BLaER1 treated with 17β-estradiol and CSF1 and Interleukin-3, amounts not matched to agents 10 nM and 100 nM (cell line): ENCODE results near the gene EIF3L.

ENCODE experiments used
- H3K27ac ChIP-seq, 11 experiments: shearing (Covaris generic); formaldehyde crosslinking; 2 replicates each; pipeline ENCODE4 v1.8.1; 2022
- H3K27me3 ChIP-seq, 11 experiments: shearing (Covaris generic); formaldehyde crosslinking; 2 replicates each; pipeline ENCODE4 v1.8.1; 2022
- H3K36me3 ChIP-seq, 11 experiments: shearing (Covaris generic); formaldehyde crosslinking; 2 replicates each; pipeline ENCODE4 v1.8.1; 2022
- H3K4me1 ChIP-seq, 10 experiments: shearing (Covaris generic); formaldehyde crosslinking; 2 replicates each; pipeline ENCODE4 v1.8.1; 2022
- H3K4me2 ChIP-seq, 11 experiments: shearing (Covaris generic); formaldehyde crosslinking; 2 replicates each; pipeline ENCODE4 v1.8.1; 2022
- H3K4me3 ChIP-seq, 10 experiments: shearing (Covaris generic); formaldehyde crosslinking; 2 replicates each; pipeline ENCODE4 v1.8.1; 2022
- H3K9ac ChIP-seq, 11 experiments: shearing (Covaris generic); formaldehyde crosslinking; 2 replicates each; pipeline ENCODE4 v1.8.1; 2022
- H3K9me3 ChIP-seq, 11 experiments: shearing (Covaris generic); formaldehyde crosslinking; replicated peaks in 1 of 11; 2 replicates each; pipeline ENCODE4 v1.8.1; 2022
- H4K20me1 ChIP-seq, 11 experiments: shearing (Covaris generic); formaldehyde crosslinking; 2 replicates each; pipeline ENCODE4 v1.8.1; 2022
- Cebpa-rat ChIP-seq, 11 experiments: shearing (Covaris generic); IDR thresholded peaks; 2 replicates each; pipeline ENCODE4 v1.8.1; 2022

The EIF3L gene

DNA sequence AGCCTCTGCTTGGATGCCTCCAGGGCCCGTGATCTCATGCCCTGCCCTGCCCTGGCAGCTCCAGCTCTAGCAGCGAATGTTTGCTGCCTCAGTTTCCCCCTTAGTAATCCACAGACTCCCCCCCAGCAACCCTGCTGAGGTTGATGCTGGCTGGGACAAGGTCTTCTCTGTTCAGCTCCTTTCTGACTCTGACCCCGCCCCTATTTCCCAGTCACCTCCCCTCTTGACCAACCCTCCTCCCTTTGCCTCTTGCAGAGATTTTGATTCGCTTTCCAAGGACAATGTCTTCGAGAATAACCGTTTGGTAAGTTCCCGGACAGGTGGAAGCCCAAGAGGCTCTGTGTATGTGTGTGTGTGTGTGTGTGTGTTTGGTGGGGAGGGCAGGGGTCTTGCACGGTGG lies 62.5 kb downstream of the EIF3L start:
- peak overlapping the region in 4 of 11 experiments; percentile 68 to 73 (median 68); a peak in 8 of 22 replicates for H3K27ac ChIP-seq

DNA sequence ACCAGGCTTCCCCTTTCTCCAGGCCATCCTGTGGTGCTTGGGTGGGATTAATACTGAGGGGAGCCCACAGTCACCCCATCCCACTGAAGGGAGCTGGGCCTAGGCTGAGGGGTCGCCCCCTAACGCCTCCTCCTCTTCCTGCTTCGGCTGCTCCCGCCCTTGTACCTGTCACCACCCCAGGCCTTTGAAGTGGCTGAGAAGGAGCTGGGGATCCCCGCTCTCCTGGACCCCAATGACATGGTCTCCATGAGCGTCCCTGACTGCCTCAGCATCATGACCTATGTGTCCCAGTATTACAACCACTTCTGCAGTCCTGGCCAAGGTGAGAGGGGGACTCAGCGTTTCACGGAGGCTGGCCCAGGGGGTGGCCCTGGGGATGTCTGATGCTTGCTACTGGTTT lies 63.0 kb downstream of the EIF3L start:
- no peaks in the 10 kb centered on the region for H3K27me3 ChIP-seq
- H4K20me1 ChIP-seq: peaks cover 17 to 70% (median 48%) of the 10 kb centered on the region in 11 experiments; a peak in 18 of 22 replicates
- no peaks in the 10 kb centered on the region for H3K9me3 ChIP-seq
- H3K9ac ChIP-seq: peak overlapping the region in 5 of 11 experiments; percentile 26 to 63 (median 53); a peak in 8 of 22 replicates
- peak overlapping the region; percentile 27 to 100 (median 84); a peak in 21 of 22 replicates for H3K4me2 ChIP-seq
- peaks cover 13 to 50% (median 25%) of the 10 kb centered on the region in 11 experiments; a peak in 20 of 22 replicates for H3K36me3 ChIP-seq
- H3K4me1 ChIP-seq: peaks cover 52 to 95% (median 79%) of the 10 kb centered on the region in 10 experiments
- TF ChIP-seq Cebpa-rat (IDR thresholded peaks at IDR 0.05): no peak
- H3K27ac ChIP-seq: peak overlapping the region in 6 of 11 experiments; percentile 2 to 73 (median 68); a peak in 12 of 22 replicates
- H3K4me3 ChIP-seq: no peak overlapping the region

More for the DNA sequence above, 62.5 kb downstream of the EIF3L start:
- no peaks in the 10 kb centered on the region for H3K9me3 ChIP-seq
- peaks cover 17 to 74% (median 51%) of the 10 kb centered on the region in 11 experiments; a peak in 18 of 22 replicates for H4K20me1 ChIP-seq
- H3K27me3 ChIP-seq: no peaks in the 10 kb centered on the region
- H3K36me3 ChIP-seq: peaks cover 13 to 46% (median 22%) of the 10 kb centered on the region in 11 experiments; a peak in 19 of 22 replicates
- H3K4me2 ChIP-seq: peak overlapping the region; percentile 22 to 100 (median 84); a peak in 21 of 22 replicates
- no peak for TF ChIP-seq Cebpa-rat (IDR thresholded peaks at IDR 0.05)
- peaks cover 56 to 95% (median 83%) of the 10 kb centered on the region in 10 experiments for H3K4me1 ChIP-seq
- peak overlapping the region in 4 of 11 experiments; percentile 45 to 63 (median 56); a peak in 6 of 22 replicates for H3K9ac ChIP-seq
- no peak overlapping the region for H3K4me3 ChIP-seq

DNA sequence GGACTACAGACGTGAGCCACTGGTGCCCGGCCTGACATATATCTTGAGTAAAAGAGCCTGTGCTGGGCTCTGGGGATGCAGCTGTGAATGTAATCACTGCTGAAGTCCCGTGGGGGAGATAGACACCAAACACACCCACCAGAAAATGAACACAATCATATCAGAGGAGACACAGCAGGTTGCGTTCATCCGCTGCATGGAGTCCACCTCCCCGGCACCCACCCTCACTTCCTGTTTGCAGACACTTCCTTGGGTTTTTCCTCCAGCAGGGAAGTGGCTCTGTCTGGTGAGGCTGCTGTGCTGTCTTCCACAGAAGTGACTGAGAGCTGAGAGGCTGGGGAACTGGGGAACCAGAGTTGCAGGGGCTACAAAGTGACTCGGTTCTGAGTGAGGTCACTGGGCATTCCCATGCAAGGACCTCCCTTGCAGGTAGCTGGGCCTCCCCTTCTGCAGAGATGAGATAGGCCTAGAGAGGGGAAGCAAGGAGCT lies 64.1 kb downstream of the EIF3L start:
- H3K4me3 ChIP-seq: no peak overlapping the region; a peak in 2 of 20 replicates
- H3K27me3 ChIP-seq: no peaks in the 10 kb centered on the region
- no peaks in the 10 kb centered on the region for H3K9me3 ChIP-seq
- H3K27ac ChIP-seq: peak overlapping the region in 8 of 11 experiments; percentile 9 to 73 (median 58); a peak in 14 of 22 replicates
- peaks cover 22 to 60% (median 36%) of the 10 kb centered on the region in 11 experiments; a peak in 20 of 22 replicates for H3K36me3 ChIP-seq
- peak overlapping the region in 8 of 11 experiments; percentile 26 to 63 (median 48); a peak in 11 of 22 replicates for H3K9ac ChIP-seq
- TF ChIP-seq Cebpa-rat (IDR thresholded peaks at IDR 0.05): peak in 1 of 11 experiments; percentile 71; a peak in 4 of 22 replicates
- peaks cover 17 to 69% (median 39%) of the 10 kb centered on the region in 11 experiments; a peak in 18 of 22 replicates for H4K20me1 ChIP-seq
- H3K4me2 ChIP-seq: peak overlapping the region; percentile 63 to 100 (median 84)
- H3K4me1 ChIP-seq: peaks cover 48 to 95% (median 79%) of the 10 kb centered on the region in 10 experiments

DNA sequence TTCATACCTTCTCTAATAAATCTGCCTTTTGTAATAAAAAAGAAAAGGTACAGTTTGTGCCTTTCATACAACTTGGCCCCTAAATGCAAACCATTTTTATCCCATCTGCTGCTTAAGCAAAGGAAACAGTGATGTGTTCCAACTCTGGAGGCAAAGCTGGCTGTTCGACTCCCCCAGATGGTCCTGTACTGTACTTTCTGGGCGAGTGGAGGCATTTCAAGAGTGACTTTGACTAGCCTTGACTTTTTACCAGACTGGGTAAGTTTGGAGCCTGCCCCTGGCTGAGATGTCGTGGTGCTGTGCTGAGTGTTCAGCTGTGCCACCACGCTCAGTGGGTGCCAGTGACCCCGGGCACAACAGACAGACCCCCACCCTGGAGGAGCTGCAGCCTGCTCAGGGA lies 67.1 kb downstream of the EIF3L start:
- peaks cover under 1 to 42% (median 17%) of the 10 kb centered on the region in 11 experiments; a peak in 17 of 22 replicates for H4K20me1 ChIP-seq
- H3K27me3 ChIP-seq: no peaks in the 10 kb centered on the region
- no peaks in the 10 kb centered on the region for H3K9me3 ChIP-seq
- no peak for TF ChIP-seq Cebpa-rat (IDR thresholded peaks at IDR 0.05)
- no peak overlapping the region for H3K4me2 ChIP-seq
- H3K27ac ChIP-seq: 0 out of 22 replicates have a peak overlapping the region, but pooled peaks of 1 of the 11 experiments have one; percentile 7
- H3K36me3 ChIP-seq: peaks cover 26 to 74% (median 49%) of the 10 kb centered on the region in 11 experiments; a peak in 21 of 22 replicates
- H3K4me3 ChIP-seq: no peak overlapping the region
- peaks cover 61 to 96% (median 83%) of the 10 kb centered on the region in 10 experiments for H3K4me1 ChIP-seq
- H3K9ac ChIP-seq: 0 out of 22 replicates have a peak overlapping the region, but pooled peaks of 2 of the 11 experiments have one; percentile 10 to 13

DNA sequence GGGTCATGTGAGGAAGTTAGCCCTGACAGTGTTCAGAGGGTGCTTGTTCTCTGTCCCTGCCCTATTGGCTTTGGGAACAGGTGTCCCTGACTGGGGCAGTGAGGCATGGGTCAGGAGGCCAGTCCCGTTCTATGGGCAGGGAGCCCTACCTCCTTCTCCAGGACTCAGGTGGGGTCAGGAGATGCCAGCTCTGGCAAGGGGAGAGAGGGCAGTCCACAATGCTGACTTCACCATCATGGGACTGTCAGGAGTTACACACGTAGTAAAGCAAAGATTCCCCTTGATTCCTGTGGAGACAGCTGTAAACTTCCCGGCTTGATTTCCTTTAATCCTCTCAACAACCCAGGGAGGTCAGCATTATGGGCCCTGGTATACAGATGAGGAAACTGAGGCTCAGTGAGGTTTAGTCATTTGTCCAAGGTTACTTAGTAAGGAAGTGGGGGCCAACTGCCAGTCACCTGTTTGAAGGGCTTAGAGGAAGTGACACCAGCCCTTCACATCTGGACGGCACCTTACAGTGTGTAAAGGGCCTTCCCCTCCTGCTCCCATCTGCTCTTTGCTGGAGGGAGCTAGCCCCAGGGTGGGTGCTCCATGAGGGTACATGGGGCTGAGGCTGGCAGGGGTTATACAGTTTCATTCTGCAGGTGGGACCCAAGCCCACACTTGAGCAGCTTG lies 68.8 kb downstream of the EIF3L start:
- no peaks in the 10 kb centered on the region for H3K9me3 ChIP-seq
- peaks cover 0 to 30% (median 7%) of the 10 kb centered on the region in 11 experiments; a peak in 8 of 22 replicates for H4K20me1 ChIP-seq
- peaks cover 44 to 92% (median 77%) of the 10 kb centered on the region in 10 experiments for H3K4me1 ChIP-seq
- 0 out of 20 replicates have a peak overlapping the region, but pooled peaks of 3 of the 10 experiments have one; percentile 11 to 30 (median 14) for H3K4me3 ChIP-seq
- H3K36me3 ChIP-seq: peaks cover 21 to 70% (median 49%) of the 10 kb centered on the region in 11 experiments; a peak in 21 of 22 replicates
- TF ChIP-seq Cebpa-rat (IDR thresholded peaks at IDR 0.05): no peak
- peak overlapping the region in 8 of 11 experiments; percentile 11 to 63 (median 46); a peak in 15 of 22 replicates for H3K9ac ChIP-seq
- peak overlapping the region in 10 of 11 experiments; percentile 30 to 70 (median 56); a peak in 18 of 22 replicates for H3K27ac ChIP-seq
- peak overlapping the region; percentile 69 to 94 (median 88) for H3K4me2 ChIP-seq
- H3K27me3 ChIP-seq: no peaks in the 10 kb centered on the region

DNA sequence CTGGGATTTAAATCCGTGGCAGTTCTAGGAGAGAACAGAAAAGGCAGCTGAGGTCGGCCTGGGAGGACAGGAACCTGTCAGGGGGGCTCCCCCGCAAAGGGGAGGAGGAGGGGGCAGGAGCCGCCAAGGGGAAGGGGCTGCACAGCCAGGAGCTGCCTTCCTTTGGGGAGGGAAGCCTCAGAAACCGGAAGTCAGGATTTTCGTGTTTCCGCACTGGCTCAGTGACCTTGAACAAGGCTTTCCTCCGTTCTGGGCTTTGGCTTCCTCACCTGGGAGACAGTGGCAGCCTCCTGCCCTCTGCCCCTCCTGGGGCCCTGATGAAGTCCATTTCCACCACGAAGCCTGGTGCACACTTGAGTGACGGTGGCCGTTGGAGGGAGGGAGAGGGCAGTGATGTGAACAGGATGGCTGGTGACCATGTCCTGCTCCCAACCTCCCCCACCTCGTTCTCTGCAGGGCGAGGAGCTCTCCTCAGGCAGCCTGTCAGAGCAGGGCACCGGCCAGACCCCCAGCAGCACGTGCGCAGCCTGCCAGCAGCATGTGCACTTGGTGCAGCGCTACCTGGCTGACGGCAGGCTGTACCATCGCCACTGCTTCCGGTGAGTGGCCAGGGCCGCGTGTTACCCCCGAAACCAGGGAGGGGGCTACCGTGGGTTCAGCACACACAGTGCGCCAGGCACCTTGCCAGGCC lies 69.5 kb downstream of the EIF3L start:
- peak overlapping the region in 10 of 11 experiments; percentile 30 to 70 (median 56); a peak in 20 of 22 replicates for H3K27ac ChIP-seq
- peak overlapping the region in 9 of 11 experiments; percentile 11 to 63 (median 47); a peak in 17 of 22 replicates for H3K9ac ChIP-seq
- no peaks in the 10 kb centered on the region for H3K9me3 ChIP-seq
- H3K27me3 ChIP-seq: no peaks in the 10 kb centered on the region
- H3K4me2 ChIP-seq: peak overlapping the region; percentile 69 to 94 (median 88)
- peak overlapping the region in 2 of 10 experiments; percentile 14 to 30; a peak in 1 of 20 replicates for H3K4me3 ChIP-seq
- H3K36me3 ChIP-seq: peaks cover 26 to 73% (median 55%) of the 10 kb centered on the region in 11 experiments; a peak in 21 of 22 replicates
- H3K4me1 ChIP-seq: peaks cover 36 to 92% (median 77%) of the 10 kb centered on the region in 10 experiments
- no peak for TF ChIP-seq Cebpa-rat (IDR thresholded peaks at IDR 0.05)
- H4K20me1 ChIP-seq: peaks cover 0 to 28% (median under 1%) of the 10 kb centered on the region in 11 experiments; a peak in 8 of 22 replicates

DNA sequence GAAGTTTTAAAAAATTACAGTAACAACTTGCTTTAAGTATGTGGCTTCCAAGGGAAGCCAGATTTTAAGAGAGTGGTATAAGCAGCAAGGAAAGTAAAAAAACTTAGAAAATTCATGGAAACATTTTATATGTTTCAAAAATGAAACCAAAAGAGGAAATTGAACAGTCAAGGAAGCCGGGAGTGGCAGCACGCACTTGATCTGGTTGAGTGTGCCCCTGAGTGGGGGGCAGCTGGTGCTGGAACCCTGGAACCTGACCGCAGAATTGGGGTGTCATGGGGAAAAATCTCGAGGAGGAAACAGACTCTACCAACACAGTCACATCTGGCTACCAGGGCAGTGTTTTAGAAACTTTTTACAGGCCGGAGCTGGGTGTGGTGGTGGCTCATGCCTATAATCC lies 70.9 kb downstream of the EIF3L start:
- Histone ChIP-seq H3K9ac (peak overlapping the region; percentile 42 to 66 (median 55); a peak in 20 of 22 replicates), H3K4me1 (peaks cover 41 to 92% (median 77%) of the 10 kb centered on the region in 10 experiments), H4K20me1 (peaks cover 0 to 39% (median 8%) of the 10 kb centered on the region in 11 experiments; a peak in 9 of 22 replicates), H3K4me2 (peak overlapping the region; percentile 69 to 94 (median 88)), H3K27me3 (no peaks in the 10 kb centered on the region), H3K27ac (peak overlapping the region; percentile 47 to 70 (median 62)), H3K4me3 (peak overlapping the region in 9 of 10 experiments; percentile 1 to 39 (median 12); a peak in 9 of 20 replicates), H3K9me3 (no peaks in the 10 kb centered on the region), H3K36me3 (peaks cover 22 to 69% (median 55%) of the 10 kb centered on the region in 11 experiments; a peak in 21 of 22 replicates)
- TF ChIP-seq Cebpa-rat (IDR thresholded peaks at IDR 0.05): no peak
